Endothelial cell of umbilical vein (primary cell): Measurements from ENCODE around the gene FMNL2.

Source experiments
- CTCF ChIP-seq, 2 donors: IDR thresholded peaks; 1 replicate in 1 of 2; 2 replicates in 1 of 2; pipeline ENCODE4 v1.5.1; 2011; ENCODE audit warnings: low read length in 2 of 2, mild to moderate bottlenecking in 2 of 2, moderate library complexity in 2 of 2, control low read depth in 1 of 2, inconsistent platforms in 1 of 2, low read depth in 1 of 2; ENCODE audit not compliant: insufficient read depth in 1 of 2; ENCODE audit errors: extremely low read depth in 1 of 2
- EZH2 ChIP-seq: IDR thresholded peaks from 2 replicates; pipeline ENCODE4 v1.6.1; 2012; ENCODE audit warnings: borderline replicate concordance, low read depth, mild to moderate bottlenecking, moderate library complexity, low read length, inconsistent platforms; ENCODE audit not compliant: severe bottlenecking
- FOS ChIP-seq: IDR thresholded peaks from 2 replicates; pipeline ENCODE4 v1.6.1; 2011; ENCODE audit warnings: mild to moderate bottlenecking, low read length, moderate library complexity, borderline replicate concordance; ENCODE audit not compliant: insufficient read depth
- JUN ChIP-seq: IDR thresholded peaks from 2 replicates; pipeline ENCODE4 v1.6.1; 2011; ENCODE audit warnings: borderline replicate concordance, low read depth; ENCODE audit not compliant: insufficient read length, insufficient read depth
- MAX ChIP-seq: IDR thresholded peaks from 2 replicates; pipeline ENCODE4 v1.6.1; 2011; ENCODE audit not compliant: insufficient read depth, insufficient read length
- MYC ChIP-seq: IDR thresholded peaks from one replicate; pipeline ENCODE4 v1.6.1; 2011; ENCODE audit warnings: mild to moderate bottlenecking, low read depth, low read length
- POLR2A ChIP-seq: IDR thresholded peaks from 2 replicates; pipeline ENCODE4 v1.6.1; 2012; ENCODE audit warnings: low read depth, mild to moderate bottlenecking, control low read depth, low read length
- POLR2AphosphoS5 ChIP-seq: IDR thresholded peaks from 2 replicates; pipeline ENCODE4 v1.6.1; 2012; ENCODE audit warnings: low read depth, mild to moderate bottlenecking, control low read depth, low read length, moderate library complexity; ENCODE audit not compliant: insufficient read depth

DNA sequence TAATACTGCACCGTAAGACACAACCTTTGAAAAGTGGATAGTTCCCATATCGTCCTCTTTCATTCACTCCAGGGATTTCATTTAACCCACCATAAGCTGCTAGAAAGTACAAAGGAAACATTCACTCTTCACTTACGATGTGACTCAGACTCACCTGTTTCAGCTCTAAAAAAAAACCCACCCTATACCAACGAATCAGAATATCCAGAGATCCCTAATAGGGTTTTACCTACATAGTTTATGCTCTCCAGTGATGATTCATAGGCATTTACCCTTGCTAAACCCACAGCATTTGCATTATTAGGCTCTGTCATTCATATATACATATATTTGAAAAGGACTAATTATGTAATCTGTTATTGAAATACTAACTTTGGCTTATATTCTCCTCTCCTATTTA, 322.1 kb downstream of the FMNL2 start:
- no peak for TF ChIP-seq CTCF (IDR thresholded peaks at IDR 0.05; ENCODE audit: extremely low read depth in 1 of 2, insufficient read depth in 1 of 2, low read depth in 1 of 2, low read length in 2 of 2)
- TF ChIP-seq POLR2A: no peak
- TF ChIP-seq MAX: no peak
- no peak for TF ChIP-seq POLR2AphosphoS5
- TF ChIP-seq EZH2: no peak
- no peak for TF ChIP-seq FOS
- no peak for TF ChIP-seq MYC
- TF ChIP-seq JUN: no peak
